HUES6 (cell line): ENCODE measurements around the gene MAMSTR.

Experiments used
- H3K27ac ChIP-seq: 2 replicates; pipeline ENCODE4 v1.7.0; 2013; ENCODE audit warnings: low read depth, mild to moderate bottlenecking, low read length, inconsistent platforms
- H3K27me3 ChIP-seq: 2 replicates; pipeline ENCODE4 v1.6.1; 2013; ENCODE audit warnings: low read length; ENCODE audit not compliant: control insufficient read depth, insufficient read depth
- H3K36me3 ChIP-seq: 2 replicates; pipeline ENCODE4 v1.6.1; 2013; ENCODE audit warnings: low read length; ENCODE audit not compliant: control insufficient read depth, insufficient read depth
- H3K4me1 ChIP-seq: 2 replicates; pipeline ENCODE4 v1.6.1; 2013; ENCODE audit warnings: low read length; ENCODE audit not compliant: control insufficient read depth, insufficient read depth
- H3K4me3 ChIP-seq: 2 replicates; pipeline ENCODE4 v1.5.1; 2013; ENCODE audit warnings: low read depth, low read length
- H3K9ac ChIP-seq: one replicate; pipeline ENCODE4 v1.6.1; 2013; ENCODE audit warnings: mild to moderate bottlenecking, low read length
- H3K9me3 ChIP-seq: 2 replicates; pipeline ENCODE4 v1.6.1; 2013; ENCODE audit warnings: low read depth, low read length; ENCODE audit not compliant: control insufficient read depth, insufficient read depth

The MAMSTR gene

GRCh38 chr19:48755084-48755641, 35.6 kb upstream of the MAMSTR start, which contains the start of gene FGF21:
FGF21 (plus strand) TSS chr19:48755524; CDS start chr19:48756237, 713 bp downstream.
- Histone ChIP-seq H3K9me3 (no peaks in the 10 kb centered on the region), H3K27me3 (peaks cover 6% of the 10 kb centered on the region; the same call in 1 of the 2 replicates), H3K27ac (no peak within 1 kb of the TSS), H3K4me1 (peaks cover 12% of the 10 kb centered on the region; the same call in 1 of the 2 replicates), H3K36me3 (peaks cover 10% of the 10 kb centered on the region), H3K4me3 (no peak within 1 kb of the TSS), H3K9ac (no peak within 1 kb of the TSS)

GRCh38 chr19:48752496-48753365, 33.2 kb upstream of the MAMSTR start, which contains the start of gene FUT1:
FUT1 (minus strand) TSS chr19:48752641; CDS start chr19:48751281, 1,360 bp downstream.
- peaks cover 20% of the 10 kb centered on the region for H3K36me3 ChIP-seq
- H3K9me3 ChIP-seq, result no peaks in the 10 kb centered on the region
- H3K9ac ChIP-seq, result peak within 1 kb of the TSS; percentile 63
- H3K27ac ChIP-seq, result no peak within 1 kb of the TSS
- peaks cover 6% of the 10 kb centered on the region; the same call in 1 of the 2 replicates for H3K27me3 ChIP-seq
- peaks cover 12% of the 10 kb centered on the region; the same call in 1 of the 2 replicates for H3K4me1 ChIP-seq
- H3K4me3 ChIP-seq, result peak within 1 kb of the TSS; percentile 77

- no peak overlapping the region for H3K27ac ChIP-seq
- peaks cover 20% of the 10 kb centered on the region for H3K36me3 ChIP-seq
- peaks cover 12% of the 10 kb centered on the region; the same call in 1 of the 2 replicates for H3K4me1 ChIP-seq
- H3K4me3 ChIP-seq, result peak overlapping the region; percentile 77
- no peaks in the 10 kb centered on the region for H3K9me3 ChIP-seq
- H3K27me3 ChIP-seq, result peaks cover 6% of the 10 kb centered on the region; the same call in 1 of the 2 replicates
- peak overlapping the region; percentile 63 for H3K9ac ChIP-seq
Observed at GRCh38 chr19:48751845-48752495, 32.4 kb upstream of the MAMSTR start.

GRCh38 chr19:48750771-48751504, 31.4 kb upstream of the MAMSTR start:
- peaks cover 18% of the 10 kb centered on the region for H3K4me1 ChIP-seq
- no peaks in the 10 kb centered on the region for H3K9me3 ChIP-seq
- peaks cover 6% of the 10 kb centered on the region; the same call in 1 of the 2 replicates for H3K27me3 ChIP-seq
- H3K4me3 ChIP-seq, result peak overlapping the region; percentile 77; the same call in 1 of the 2 replicates
- no peak overlapping the region for H3K9ac ChIP-seq
- peaks cover 20% of the 10 kb centered on the region for H3K36me3 ChIP-seq
- no peak overlapping the region for H3K27ac ChIP-seq

- Histone ChIP-seq H3K27ac (no peak overlapping the region), H3K9ac (no peak overlapping the region)
Observed at GRCh38 chr19:48750351-48750750, 30.8 kb upstream of the MAMSTR start.

GRCh38 chr19:48749571-48750198, 30.2 kb upstream of the MAMSTR start:
- no peaks in the 10 kb centered on the region for H3K9me3 ChIP-seq
- H3K9ac ChIP-seq, result no peak overlapping the region
- H3K4me1 ChIP-seq, result peaks cover 16% of the 10 kb centered on the region
- no peak overlapping the region for H3K27ac ChIP-seq
- H3K36me3 ChIP-seq, result peaks cover 20% of the 10 kb centered on the region
- peaks cover 6% of the 10 kb centered on the region; the same call in 1 of the 2 replicates for H3K27me3 ChIP-seq
- H3K4me3 ChIP-seq, result no peak overlapping the region

More at GRCh38 chr19:48750351-48750750, 30.8 kb upstream of the MAMSTR start:
- Histone ChIP-seq H3K27me3 (peaks cover 6% of the 10 kb centered on the region; the same call in 1 of the 2 replicates), H3K9me3 (no peaks in the 10 kb centered on the region), H3K36me3 (peaks cover 20% of the 10 kb centered on the region), H3K4me1 (peaks cover 19% of the 10 kb centered on the region), H3K4me3 (no peak overlapping the region)

GRCh38 chr19:48746738-48747575, 27.4 kb upstream of the MAMSTR start, which contains the start of gene IZUMO1:
IZUMO1 (minus strand) TSS chr19:48746909; CDS start chr19:48745859, 1,050 bp downstream.
- H3K9ac ChIP-seq, result peak within 1 kb of the TSS; percentile 55
- H3K27ac ChIP-seq, result peak within 1 kb of the TSS; percentile 61; the same call in 1 of the 2 replicates
- H3K36me3 ChIP-seq, result peaks cover 20% of the 10 kb centered on the region
- no peaks in the 10 kb centered on the region for H3K27me3 ChIP-seq
- peak within 1 kb of the TSS; percentile 86 for H3K4me3 ChIP-seq
- H3K4me1 ChIP-seq, result peaks cover 12% of the 10 kb centered on the region
- H3K9me3 ChIP-seq, result no peaks in the 10 kb centered on the region

- H3K9me3 ChIP-seq, result no peaks in the 10 kb centered on the region
- no peaks in the 10 kb centered on the region for H3K27me3 ChIP-seq
- peak overlapping the region; percentile 61; the same call in 1 of the 2 replicates for H3K27ac ChIP-seq
- H3K9ac ChIP-seq, result peak overlapping the region; percentile 55
- H3K36me3 ChIP-seq, result peaks cover 19% of the 10 kb centered on the region
- H3K4me3 ChIP-seq, result peak overlapping the region; percentile 86
- peaks cover 16% of the 10 kb centered on the region for H3K4me1 ChIP-seq
Observed at GRCh38 chr19:48746110-48746509, 26.6 kb upstream of the MAMSTR start.

- Histone ChIP-seq H3K4me3 (peak overlapping the region; percentile 51), H3K27ac (no peak overlapping the region), H3K36me3 (peaks cover 12% of the 10 kb centered on the region), H3K4me1 (peaks cover 22% of the 10 kb centered on the region), H3K9ac (no peak overlapping the region), H3K9me3 (no peaks in the 10 kb centered on the region), H3K27me3 (peaks cover 6% of the 10 kb centered on the region)
Observed at GRCh38 chr19:48745208-48745995, 25.9 kb upstream of the MAMSTR start.
